ENCODE data around the gene MFSD2A.
"Not testable (repeated sequence)": the region's sequence is repeated elsewhere in the genome, so short reads cannot be mapped to it uniquely, and the experiment has no call there.

The MFSD2A gene

DNA sequence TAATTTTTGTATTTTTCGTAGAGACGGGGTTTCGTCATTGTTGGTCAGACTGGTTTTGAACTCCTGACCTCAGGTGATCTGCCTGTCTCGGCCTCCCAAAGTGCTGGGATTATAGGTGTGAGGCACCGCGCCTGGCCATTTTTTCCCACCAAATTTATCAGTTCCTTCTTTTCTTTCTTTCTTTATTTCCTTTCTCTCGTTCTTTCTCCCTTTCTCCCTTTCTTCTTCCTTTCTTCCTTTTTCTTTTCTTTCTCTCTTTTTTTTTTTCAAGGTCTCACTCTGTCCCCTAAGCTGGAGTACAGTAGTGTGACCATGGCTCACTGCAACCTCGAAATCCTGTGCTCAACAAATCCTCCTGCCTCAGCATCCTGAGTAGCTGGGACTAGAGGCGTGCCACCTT is 26.4 kb downstream of the MFSD2A start:
- Histone ChIP-seq H3K9me3 (ENCODE audit: control insufficient read depth in 5 of 5, low read length in 5 of 5) (no peaks in the 10 kb centered on the region), H3K4me3 (ENCODE audit: low read depth in 1 of 5, low read length in 5 of 5) (no peak overlapping the region), H3K36me3 (ENCODE audit: control insufficient read depth in 5 of 5, insufficient read depth in 5 of 5, low read length in 5 of 5) (no peaks in the 10 kb centered on the region), H3K27me3 (ENCODE audit: control insufficient read depth in 5 of 5, insufficient read depth in 4 of 5, low read length in 5 of 5) (no peaks in the 10 kb centered on the region), H3K4me1 (ENCODE audit: control insufficient read depth in 5 of 5, insufficient read depth in 5 of 5, low read length in 5 of 5) (no peaks in the 10 kb centered on the region), H3K9ac (ENCODE audit: low read length in 5 of 5) (no peak overlapping the region), H3K27ac (ENCODE audit: low read depth, low read length) (no peak overlapping the region)

GRCh38 chr1:39981945-39982344 is 27.0 kb downstream of the MFSD2A start:
- no peaks in the 10 kb centered on the region for H3K9me3 ChIP-seq (ENCODE audit: control insufficient read depth in 5 of 5, low read length in 5 of 5)
- H3K9ac ChIP-seq (ENCODE audit: low read length in 5 of 5) = no peak overlapping the region
- no peaks in the 10 kb centered on the region for H3K27me3 ChIP-seq (ENCODE audit: control insufficient read depth in 5 of 5, insufficient read depth in 4 of 5, low read length in 5 of 5)
- no peak overlapping the region for H3K4me3 ChIP-seq (ENCODE audit: low read depth in 1 of 5, low read length in 5 of 5)
- H3K4me1 ChIP-seq (ENCODE audit: control insufficient read depth in 5 of 5, insufficient read depth in 5 of 5, low read length in 5 of 5) = no peaks in the 10 kb centered on the region
- no peaks in the 10 kb centered on the region for H3K36me3 ChIP-seq (ENCODE audit: control insufficient read depth in 5 of 5, insufficient read depth in 5 of 5, low read length in 5 of 5)
- H3K27ac ChIP-seq (ENCODE audit: low read depth, low read length) = no peak overlapping the region

GRCh38 chr1:39984480-39984879 is 29.5 kb downstream of the MFSD2A start:
- H3K9ac ChIP-seq (ENCODE audit: low read length in 5 of 5); H3K4me3 ChIP-seq (ENCODE audit: low read depth in 1 of 5, low read length in 5 of 5); H3K4me1 ChIP-seq (ENCODE audit: control insufficient read depth in 5 of 5, insufficient read depth in 5 of 5, low read length in 5 of 5); H3K36me3 ChIP-seq (ENCODE audit: control insufficient read depth in 5 of 5, insufficient read depth in 5 of 5, low read length in 5 of 5); H3K9me3 ChIP-seq (ENCODE audit: control insufficient read depth in 5 of 5, low read length in 5 of 5); H3K27ac ChIP-seq (ENCODE audit: low read depth, low read length); H3K27me3 ChIP-seq (ENCODE audit: control insufficient read depth in 5 of 5, insufficient read depth in 4 of 5, low read length in 5 of 5): not testable (repeated sequence)

DNA sequence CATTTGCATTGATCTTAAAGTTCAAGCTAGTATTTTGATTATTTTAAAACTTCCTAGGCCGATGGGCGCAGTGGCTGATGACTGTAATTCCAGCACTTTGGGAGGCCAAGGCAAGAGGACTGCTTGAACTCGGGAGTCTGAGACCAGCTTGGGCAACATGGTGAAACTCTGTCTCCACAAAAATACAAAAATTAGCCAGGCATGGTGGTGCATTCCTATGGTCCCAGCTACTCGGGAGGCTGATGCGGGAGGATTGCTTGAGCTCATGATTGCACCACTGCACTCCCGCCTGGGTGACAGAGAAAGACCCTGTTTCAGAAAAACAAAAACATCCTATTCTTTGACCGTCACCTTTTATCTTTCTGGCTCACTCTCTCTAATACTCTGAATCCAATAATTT is 30.0 kb downstream of the MFSD2A start:
- Histone ChIP-seq H3K9ac (ENCODE audit: low read length in 5 of 5) (no peak overlapping the region), H3K9me3 (ENCODE audit: control insufficient read depth in 5 of 5, low read length in 5 of 5) (no peaks in the 10 kb centered on the region), H3K36me3 (ENCODE audit: control insufficient read depth in 5 of 5, insufficient read depth in 5 of 5, low read length in 5 of 5) (no peaks in the 10 kb centered on the region), H3K27me3 (ENCODE audit: control insufficient read depth in 5 of 5, insufficient read depth in 4 of 5, low read length in 5 of 5) (no peaks in the 10 kb centered on the region), H3K4me1 (ENCODE audit: control insufficient read depth in 5 of 5, insufficient read depth in 5 of 5, low read length in 5 of 5) (peaks cover 0 to 5% (median 0%) of the 10 kb centered on the region in 5 donors), H3K4me3 (ENCODE audit: low read depth in 1 of 5, low read length in 5 of 5) (no peak overlapping the region), H3K27ac (ENCODE audit: low read depth, low read length) (no peak overlapping the region)

GRCh38 chr1:39987869-39988268 is 32.9 kb downstream of the MFSD2A start:
- Histone ChIP-seq H3K36me3 (ENCODE audit: control insufficient read depth in 5 of 5, insufficient read depth in 5 of 5, low read length in 5 of 5) (no peaks in the 10 kb centered on the region), H3K9ac (ENCODE audit: low read length in 5 of 5) (no peak overlapping the region), H3K4me3 (ENCODE audit: low read depth in 1 of 5, low read length in 5 of 5) (no peak overlapping the region), H3K27me3 (ENCODE audit: control insufficient read depth in 5 of 5, insufficient read depth in 4 of 5, low read length in 5 of 5) (no peaks in the 10 kb centered on the region), H3K27ac (ENCODE audit: low read depth, low read length) (no peak overlapping the region), H3K9me3 (ENCODE audit: control insufficient read depth in 5 of 5, low read length in 5 of 5) (no peaks in the 10 kb centered on the region), H3K4me1 (ENCODE audit: control insufficient read depth in 5 of 5, insufficient read depth in 5 of 5, low read length in 5 of 5) (peaks cover 0 to 5% (median 0%) of the 10 kb centered on the region in 5 donors)

DNA sequence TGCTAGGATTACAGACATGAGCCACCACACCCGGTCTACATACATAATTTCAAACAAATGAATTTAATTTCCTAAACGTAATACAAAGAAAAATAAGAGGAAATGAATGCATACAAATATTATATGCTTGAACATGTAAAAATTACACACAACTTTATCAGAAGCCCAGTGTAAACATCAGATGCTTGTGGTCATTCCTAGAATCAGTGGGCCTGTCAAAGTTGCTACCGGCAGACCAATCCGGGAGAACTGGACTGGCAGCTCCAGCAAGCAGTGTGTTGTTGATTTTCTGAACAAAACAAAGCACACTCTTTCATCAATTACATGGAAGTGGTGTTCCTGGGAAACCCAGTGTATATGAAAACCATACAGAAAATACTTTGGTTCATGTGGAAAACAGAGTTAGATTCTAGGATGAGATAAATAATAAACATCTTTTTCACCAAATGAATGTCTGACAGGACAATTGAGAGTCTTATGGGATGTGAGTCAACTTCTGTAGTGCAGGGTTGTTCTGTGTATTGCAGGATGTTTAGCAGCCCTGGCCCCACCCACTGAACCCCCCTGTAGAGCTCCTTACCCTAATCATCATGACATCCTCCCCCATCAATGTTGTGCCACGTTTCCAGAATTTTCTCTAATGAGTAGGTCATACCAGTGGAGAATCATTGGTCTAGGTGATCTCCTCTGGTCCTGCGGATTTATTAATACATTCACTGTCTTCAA is 33.8 kb downstream of the MFSD2A start:
- Histone ChIP-seq H3K9ac (ENCODE audit: low read length in 5 of 5) (no peak overlapping the region), H3K27ac (ENCODE audit: low read depth, low read length) (no peak overlapping the region), H3K27me3 (ENCODE audit: control insufficient read depth in 5 of 5, insufficient read depth in 4 of 5, low read length in 5 of 5) (no peaks in the 10 kb centered on the region), H3K4me3 (ENCODE audit: low read depth in 1 of 5, low read length in 5 of 5) (no peak overlapping the region), H3K4me1 (ENCODE audit: control insufficient read depth in 5 of 5, insufficient read depth in 5 of 5, low read length in 5 of 5) (peaks cover 0 to 5% (median 0%) of the 10 kb centered on the region in 5 donors), H3K36me3 (ENCODE audit: control insufficient read depth in 5 of 5, insufficient read depth in 5 of 5, low read length in 5 of 5) (no peaks in the 10 kb centered on the region), H3K9me3 (ENCODE audit: control insufficient read depth in 5 of 5, low read length in 5 of 5) (no peaks in the 10 kb centered on the region)

GRCh38 chr1:39990428-39990827 is 35.5 kb downstream of the MFSD2A start:
- no peak overlapping the region for H3K4me3 ChIP-seq (ENCODE audit: low read depth in 1 of 5, low read length in 5 of 5)
- peaks cover 0 to 5% (median 0%) of the 10 kb centered on the region in 5 donors for H3K4me1 ChIP-seq (ENCODE audit: control insufficient read depth in 5 of 5, insufficient read depth in 5 of 5, low read length in 5 of 5)
- H3K27me3 ChIP-seq (ENCODE audit: control insufficient read depth in 5 of 5, insufficient read depth in 4 of 5, low read length in 5 of 5) = no peaks in the 10 kb centered on the region
- H3K9me3 ChIP-seq (ENCODE audit: control insufficient read depth in 5 of 5, low read length in 5 of 5) = no peaks in the 10 kb centered on the region
- no peak overlapping the region for H3K27ac ChIP-seq (ENCODE audit: low read depth, low read length)
- H3K36me3 ChIP-seq (ENCODE audit: control insufficient read depth in 5 of 5, insufficient read depth in 5 of 5, low read length in 5 of 5) = no peaks in the 10 kb centered on the region
- H3K9ac ChIP-seq (ENCODE audit: low read length in 5 of 5) = no peak overlapping the region

- Histone ChIP-seq H3K9ac (ENCODE audit: low read length in 5 of 5) (no peak overlapping the region), H3K27ac (ENCODE audit: low read depth, low read length) (no peak overlapping the region), H3K9me3 (ENCODE audit: control insufficient read depth in 5 of 5, low read length in 5 of 5) (no peaks in the 10 kb centered on the region), H3K4me1 (ENCODE audit: control insufficient read depth in 5 of 5, insufficient read depth in 5 of 5, low read length in 5 of 5) (peaks cover 0 to 5% (median 0%) of the 10 kb centered on the region in 5 donors), H3K27me3 (ENCODE audit: control insufficient read depth in 5 of 5, insufficient read depth in 4 of 5, low read length in 5 of 5) (no peaks in the 10 kb centered on the region), H3K4me3 (ENCODE audit: low read depth in 1 of 5, low read length in 5 of 5) (no peak overlapping the region), H3K36me3 (ENCODE audit: control insufficient read depth in 5 of 5, insufficient read depth in 5 of 5, low read length in 5 of 5) (no peaks in the 10 kb centered on the region)
Measured at GRCh38 chr1:39992234-39992633, 37.3 kb downstream of the MFSD2A start.

DNA sequence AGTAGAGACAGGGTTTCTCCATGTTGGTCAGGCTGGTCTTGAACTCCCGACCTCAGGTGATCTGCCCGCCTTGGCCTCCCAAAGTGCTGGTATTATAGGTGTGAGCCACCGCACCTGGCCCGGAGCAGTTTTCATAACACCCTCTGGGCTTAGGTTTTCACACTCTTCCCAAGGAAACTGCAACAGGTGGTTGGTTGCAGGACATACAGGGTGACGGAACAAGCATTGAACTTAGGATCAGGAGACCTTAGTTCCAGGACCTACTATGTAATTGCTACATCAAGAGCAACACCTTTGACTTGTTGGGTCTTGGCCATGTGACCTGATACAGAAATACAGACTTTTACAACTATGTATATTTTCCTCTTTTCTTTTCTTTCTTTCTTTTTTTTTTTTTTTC is 37.9 kb downstream of the MFSD2A start:
- Histone ChIP-seq H3K27me3 (ENCODE audit: control insufficient read depth in 5 of 5, insufficient read depth in 4 of 5, low read length in 5 of 5) (no peaks in the 10 kb centered on the region), H3K4me1 (ENCODE audit: control insufficient read depth in 5 of 5, insufficient read depth in 5 of 5, low read length in 5 of 5) (peaks cover 0 to 3% (median 0%) of the 10 kb centered on the region in 5 donors), H3K36me3 (ENCODE audit: control insufficient read depth in 5 of 5, insufficient read depth in 5 of 5, low read length in 5 of 5) (no peaks in the 10 kb centered on the region), H3K9me3 (ENCODE audit: control insufficient read depth in 5 of 5, low read length in 5 of 5) (no peaks in the 10 kb centered on the region), H3K9ac (ENCODE audit: low read length in 5 of 5) (no peak overlapping the region), H3K4me3 (ENCODE audit: low read depth in 1 of 5, low read length in 5 of 5) (no peak overlapping the region), H3K27ac (ENCODE audit: low read depth, low read length) (no peak overlapping the region)

GRCh38 chr1:39995973-39996393 is 41.0 kb downstream of the MFSD2A start:
- H3K4me1 ChIP-seq (ENCODE audit: control insufficient read depth in 5 of 5, insufficient read depth in 5 of 5, low read length in 5 of 5) = no peaks in the 10 kb centered on the region
- H3K27me3 ChIP-seq (ENCODE audit: control insufficient read depth in 5 of 5, insufficient read depth in 4 of 5, low read length in 5 of 5) = no peaks in the 10 kb centered on the region
- no peaks in the 10 kb centered on the region for H3K9me3 ChIP-seq (ENCODE audit: control insufficient read depth in 5 of 5, low read length in 5 of 5)
- H3K27ac ChIP-seq (ENCODE audit: low read depth, low read length) = no peak overlapping the region
- H3K9ac ChIP-seq (ENCODE audit: low read length in 5 of 5) = no peak overlapping the region
- H3K36me3 ChIP-seq (ENCODE audit: control insufficient read depth in 5 of 5, insufficient read depth in 5 of 5, low read length in 5 of 5) = no peaks in the 10 kb centered on the region
- H3K4me3 ChIP-seq (ENCODE audit: low read depth in 1 of 5, low read length in 5 of 5) = no peak overlapping the region

Data from subcutaneous abdominal adipose tissue (tissue), 5 donors.